HepG2 (cell line): Measurements from ENCODE around the gene HPDL. TPM values are rescaled to one million over a fixed set of nuclear protein-coding genes. Genes with fewer than 3 reads are reported as not detected.

ENCODE experiments used
- ARNTL ChIP-seq: sonication (generic); formaldehyde crosslinking; IDR thresholded peaks from 2 replicates; pipeline ENCODE4 v1.4.0; 2020; ENCODE audit warnings: mild to moderate bottlenecking, missing genetic modification reagents
- ATF7 ChIP-seq, 2 experiments: fragments of 450-650 bp in 1 of 2; sonication (generic) in 1 of 2; formaldehyde crosslinking in 1 of 2; IDR thresholded peaks; 2 replicates each; pipeline versions ENCODE4 v1.4.0 to v1.6.1; 2016 to 2020; ENCODE audit warnings: antibody characterized with exemption in 1 of 2, mild to moderate bottlenecking in 1 of 2, missing genetic modification reagents in 1 of 2
- CHD4 ChIP-seq: fragments of 200-600 bp; sonication (generic); IDR thresholded peaks from 2 replicates; pipeline ENCODE4 v1.7.0; 2017; ENCODE audit warnings: mild to moderate bottlenecking, low read length, borderline replicate concordance
- FOXM1 ChIP-seq: sonication (generic); formaldehyde crosslinking; IDR thresholded peaks from 2 replicates; pipeline ENCODE4 v1.5.0; 2020; ENCODE audit warnings: missing genetic modification reagents
- GATAD1 ChIP-seq: IDR thresholded peaks from 2 replicates; pipeline ENCODE4 v1.6.1; 2016; ENCODE audit warnings: missing genetic modification reagents, missing compliant biosample characterization
- GTF2F1 ChIP-seq: fragments of 150-350 bp; IDR thresholded peaks from 2 replicates; pipeline ENCODE4 v1.6.1; 2014; ENCODE audit warnings: low read length
- KAT7 ChIP-seq: IDR thresholded peaks from 2 replicates; pipeline ENCODE4 v1.6.1; 2018; ENCODE audit warnings: borderline replicate concordance, missing compliant biosample characterization
- MBNL3 ChIP-seq: fragments of 250-450 bp; sonication (Bioruptor Pico); conservative IDR thresholded peaks from 2 replicates; pipeline ENCODE4 v1.8.0; 2022; ENCODE audit warnings: mild to moderate bottlenecking, inconsistent platforms
- MXI1 ChIP-seq: IDR thresholded peaks from 3 replicates; pipeline ENCODE4 v1.6.1; 2012; ENCODE audit warnings: low read depth, low read length, inconsistent platforms, borderline replicate concordance
- NFYB ChIP-seq: sonication (generic); formaldehyde crosslinking; IDR thresholded peaks from 2 replicates; pipeline ENCODE4 v1.4.0; 2020; ENCODE audit warnings: missing genetic modification reagents
- PRPF4 ChIP-seq: fragments of 200-400 bp; formaldehyde crosslinking; IDR thresholded peaks from 2 replicates; pipeline ENCODE4 v1.6.1; 2016; ENCODE audit warnings: low read length, low read depth; ENCODE audit not compliant: poor library complexity, severe bottlenecking
- REL ChIP-seq: sonication (generic); formaldehyde crosslinking; conservative IDR thresholded peaks from 2 replicates; pipeline ENCODE4 v1.8.0; 2022; ENCODE audit warnings: mild to moderate bottlenecking, missing genetic modification reagents, moderate library complexity
- SOX5 ChIP-seq: IDR thresholded peaks from 2 replicates; pipeline ENCODE4 v1.6.1; 2016; ENCODE audit warnings: borderline replicate concordance
- ZBTB33 ChIP-seq: sonication (generic); formaldehyde crosslinking; IDR thresholded peaks from 2 replicates; pipeline ENCODE4 v1.4.0; 2020; ENCODE audit warnings: missing genetic modification reagents
- ZBTB7B ChIP-seq: sonication (generic); formaldehyde crosslinking; IDR thresholded peaks from 2 replicates; pipeline ENCODE4 v1.4.0; 2020; ENCODE audit warnings: missing genetic modification reagents
- ZEB1 ChIP-seq: IDR thresholded peaks from 2 replicates; pipeline ENCODE4 v1.6.1; 2012; ENCODE audit warnings: mild to moderate bottlenecking, low read depth, inconsistent platforms; ENCODE audit not compliant: insufficient replicate concordance
- ZNF207 ChIP-seq: fragments of 450-650 bp; IDR thresholded peaks from 2 replicates; pipeline ENCODE4 v1.6.1; 2016; ENCODE audit warnings: antibody characterized with exemption, borderline replicate concordance
- ZNF326 ChIP-seq: sonication (generic); formaldehyde crosslinking; IDR thresholded peaks from 2 replicates; pipeline ENCODE4 v1.4.0; 2020; ENCODE audit warnings: missing genetic modification reagents, borderline replicate concordance
- ZNF570 ChIP-seq: sonication (generic); formaldehyde crosslinking; IDR thresholded peaks from 2 replicates; pipeline ENCODE4 v1.4.0; 2020; ENCODE audit warnings: mild to moderate bottlenecking, missing genetic modification reagents, borderline replicate concordance
- ZNF577 ChIP-seq: sonication (generic); formaldehyde crosslinking; IDR thresholded peaks from 2 replicates; pipeline ENCODE4 v1.4.0; 2020; ENCODE audit warnings: mild to moderate bottlenecking, low read depth, missing genetic modification reagents, borderline replicate concordance
- ZNF703 ChIP-seq: sonication (generic); formaldehyde crosslinking; IDR thresholded peaks from 2 replicates; pipeline ENCODE4 v1.5.1; 2020; ENCODE audit warnings: missing genetic modification reagents, mild to moderate bottlenecking, moderate library complexity, borderline replicate concordance
- ZNF839 ChIP-seq: sonication (generic); formaldehyde crosslinking; IDR thresholded peaks from 2 replicates; pipeline ENCODE4 v1.4.0; 2020; ENCODE audit warnings: missing genetic modification reagents, mild to moderate bottlenecking, borderline replicate concordance
- ZNF891 ChIP-seq: sonication (generic); formaldehyde crosslinking; IDR thresholded peaks from 2 replicates; pipeline ENCODE4 v1.5.0; 2020; ENCODE audit warnings: mild to moderate bottlenecking, missing genetic modification reagents
- ZSCAN29 ChIP-seq: sonication (generic); formaldehyde crosslinking; conservative IDR thresholded peaks from 2 replicates; pipeline ENCODE4 v1.4.0; 2020; ENCODE audit warnings: mild to moderate bottlenecking, missing genetic modification reagents
- polyA plus RNA-seq, 8 experiments: library from polyadenylated mRNA; depleted of rRNA in 3 of 8; stranded (reverse) in 7 of 8; unstranded in 1 of 8; fragments of >200 nt; fragmentation: Illumina TruSeq in 4 of 8; extraction: Trizol in 4 of 8; gene quantifications; 2 replicates each; pipeline versions ENCODE4 v1.2.1 to v1.2.3, GENCODE V29; 2011 to 2016; ENCODE audit warnings: low read depth in 4 of 8, missing spikeins in 1 of 8, mixed read lengths in 1 of 8; ENCODE audit not compliant: insufficient read depth in 1 of 8
- total RNA-seq, 5 experiments: library from RNA; depleted of rRNA; stranded (reverse); fragments of >200 nt; fragmentation: Illumina TruSeq; extraction: Trizol; gene quantifications; 2 replicates each; pipeline ENCODE4 v1.2.3, GENCODE V29; 2016; ENCODE audit warnings: low read depth in 1 of 5
- TF ChIP-seq, protein P1 (sequence below), 2 experiments: sonication (generic) in 1 of 2; formaldehyde crosslinking in 1 of 2; IDR thresholded peaks; 2 replicates each; pipeline versions ENCODE4 v1.4.0 to v1.6.1; 2018 to 2020; ENCODE audit warnings: missing genetic modification reagents in 2 of 2, borderline replicate concordance in 1 of 2, low read depth in 1 of 2, mild to moderate bottlenecking in 1 of 2, missing biosample characterization in 1 of 2
- TF ChIP-seq, protein P2 (sequence below): sonication (generic); formaldehyde crosslinking; conservative IDR thresholded peaks from 2 replicates; pipeline ENCODE4 v1.4.0; 2020; ENCODE audit warnings: missing genetic modification reagents

Gene HPDL
- total and polyA plus RNA-seq, 2 of the 13 experiments (the other 11 are each of a cell fraction or from before 2014, with no cell fraction given), result not detected

DNA sequence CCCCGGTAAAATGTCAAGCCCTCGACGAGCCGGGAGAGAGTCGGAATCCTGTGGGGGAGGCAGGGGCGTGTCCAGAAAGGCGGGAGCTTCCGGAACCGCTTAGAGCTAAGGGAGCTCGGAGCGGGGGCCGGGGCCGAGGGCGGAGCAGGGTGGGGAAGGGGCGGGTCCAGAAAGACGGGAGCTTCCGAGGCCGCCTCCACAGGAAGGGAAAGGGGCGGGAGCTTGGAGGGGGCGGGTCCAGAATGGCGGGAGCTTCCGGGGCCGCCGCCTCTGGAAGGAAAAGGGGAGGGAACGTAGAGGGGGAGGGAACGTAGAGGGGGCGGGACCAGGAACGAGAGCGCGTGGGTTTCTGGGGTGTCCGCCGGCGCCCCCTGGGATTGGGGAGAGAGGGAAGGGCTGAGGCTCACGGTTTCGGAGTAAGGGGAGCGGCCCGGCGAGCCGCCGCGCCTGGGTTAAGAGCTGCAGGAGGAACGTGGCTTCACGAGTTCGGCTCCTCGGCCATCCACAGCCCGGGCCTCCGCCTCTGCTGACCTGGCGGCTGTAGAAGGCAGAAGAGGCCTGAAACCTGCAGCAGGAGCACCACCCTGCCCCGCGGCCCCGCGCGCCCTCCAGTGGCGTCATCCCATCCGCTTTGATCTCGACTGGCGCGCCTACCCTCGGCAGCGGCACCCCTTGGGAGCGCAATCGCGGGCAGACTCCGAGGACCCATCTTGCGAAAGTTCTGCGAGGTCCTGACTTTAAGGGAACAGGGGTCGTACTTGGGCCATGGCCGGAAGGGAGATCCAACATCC is 23.0 kb upstream of the HPDL start (continued):
- TF ChIP-seq, protein P1, sequence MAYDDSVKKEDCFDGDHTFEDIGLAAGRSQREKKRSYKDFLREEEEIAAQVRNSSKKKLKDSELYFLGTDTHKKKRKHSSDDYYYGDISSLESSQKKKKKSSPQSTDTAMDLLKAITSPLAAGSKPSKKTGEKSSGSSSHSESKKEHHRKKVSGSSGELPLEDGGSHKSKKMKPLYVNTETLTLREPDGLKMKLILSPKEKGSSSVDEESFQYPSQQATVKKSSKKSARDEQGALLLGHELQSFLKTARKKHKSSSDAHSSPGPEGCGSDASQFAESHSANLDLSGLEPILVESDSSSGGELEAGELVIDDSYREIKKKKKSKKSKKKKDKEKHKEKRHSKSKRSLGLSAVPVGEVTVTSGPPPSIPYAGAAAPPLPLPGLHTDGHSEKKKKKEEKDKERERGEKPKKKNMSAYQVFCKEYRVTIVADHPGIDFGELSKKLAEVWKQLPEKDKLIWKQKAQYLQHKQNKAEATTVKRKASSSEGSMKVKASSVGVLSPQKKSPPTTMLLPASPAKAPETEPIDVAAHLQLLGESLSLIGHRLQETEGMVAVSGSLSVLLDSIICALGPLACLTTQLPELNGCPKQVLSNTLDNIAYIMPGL (CRISPR knock-in tag; IDR thresholded peaks at IDR 0.05; ENCODE audit: borderline replicate concordance in 1 of 2, low read depth in 1 of 2), result peak; percentile 98 to 99
- TF ChIP-seq GATAD1 (CRISPR knock-in tag), result peak; percentile 76
- TF ChIP-seq SOX5, result peak; percentile 32; the same call in 1 of the 2 replicates
- no peak for TF ChIP-seq ZSCAN29
- no peak for TF ChIP-seq ZNF207
- TF ChIP-seq REL, result 0 out of 2 replicates have a peak, but pooled peaks have one; percentile 38
- TF ChIP-seq ATF7 (IDR thresholded peaks at IDR 0.05), result no peak
- peak; percentile 75 for TF ChIP-seq ATF7 (CRISPR knock-in tag; IDR thresholded peaks at IDR 0.05)
- TF ChIP-seq ZNF839 (CRISPR knock-in tag), result peak; percentile 20; the same call in 1 of the 2 replicates
- TF ChIP-seq MXI1, result peak; percentile 87; the same call in 1 of the 3 replicates
- TF ChIP-seq MBNL3 (CRISPR knock-in tag), result no peak
- TF ChIP-seq ARNTL (CRISPR knock-in tag), result no peak; the same call in 1 of the 2 replicates
- peak; percentile 23; the same call in 1 of the 2 replicates for TF ChIP-seq ZBTB33 (CRISPR knock-in tag)
- no peak for TF ChIP-seq ZEB1
- no peak for TF ChIP-seq FOXM1 (CRISPR knock-in tag)
- no peak for TF ChIP-seq NFYB
- TF ChIP-seq KAT7 (CRISPR knock-in tag), result peak; percentile 94
- TF ChIP-seq, protein P2, sequence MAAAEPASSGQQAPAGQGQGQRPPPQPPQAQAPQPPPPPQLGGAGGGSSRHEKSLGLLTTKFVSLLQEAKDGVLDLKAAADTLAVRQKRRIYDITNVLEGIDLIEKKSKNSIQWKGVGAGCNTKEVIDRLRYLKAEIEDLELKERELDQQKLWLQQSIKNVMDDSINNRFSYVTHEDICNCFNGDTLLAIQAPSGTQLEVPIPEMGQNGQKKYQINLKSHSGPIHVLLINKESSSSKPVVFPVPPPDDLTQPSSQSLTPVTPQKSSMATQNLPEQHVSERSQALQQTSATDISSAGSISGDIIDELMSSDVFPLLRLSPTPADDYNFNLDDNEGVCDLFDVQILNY (CRISPR knock-in tag), result no peak
- no peak for TF ChIP-seq ZNF326 (CRISPR knock-in tag)
- no peak for TF ChIP-seq CHD4
- no peak for TF ChIP-seq GTF2F1
- TF ChIP-seq ZNF703 (CRISPR knock-in tag), result no peak; the same call in 1 of the 2 replicates
- TF ChIP-seq ZBTB7B (CRISPR knock-in tag), result no peak; the same call in 1 of the 2 replicates
- TF ChIP-seq ZNF570, result no peak
- TF ChIP-seq PRPF4, result no peak
- TF ChIP-seq ZNF577 (CRISPR knock-in tag), result no peak
- TF ChIP-seq ZNF891, result peak; percentile 76; the same call in 1 of the 2 replicates
